ENCODE results near the gene AFAP1.

DNA sequence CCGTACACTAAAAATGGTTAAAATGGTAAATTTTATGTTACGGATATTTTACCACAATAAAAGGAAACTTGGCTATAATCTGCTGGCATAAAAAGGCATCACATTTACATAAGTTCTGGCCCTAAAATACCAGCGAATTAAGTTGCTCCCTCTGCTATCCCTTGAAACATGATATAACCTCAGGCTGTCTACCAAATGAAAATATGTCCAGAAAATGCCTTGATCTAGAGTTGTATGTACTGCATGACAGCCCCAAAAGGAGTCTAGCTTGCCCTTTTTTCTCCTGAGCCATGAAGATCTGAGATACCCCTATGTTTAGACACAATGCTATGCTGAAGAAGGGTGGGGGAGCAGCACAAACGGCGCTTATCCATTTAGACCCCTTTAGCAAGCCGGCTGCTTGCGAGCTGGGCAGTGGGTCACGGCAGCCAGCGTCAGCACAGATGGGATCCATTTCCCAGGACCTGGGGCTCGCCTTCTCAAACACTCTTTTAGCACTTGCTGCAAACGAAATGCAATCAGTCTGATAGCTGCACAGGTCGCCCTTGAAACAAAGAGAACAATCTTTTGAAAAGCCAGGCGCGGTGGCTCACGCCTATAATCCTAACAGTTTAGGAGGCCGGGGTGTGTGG lies 77.0 kb downstream of the AFAP1 start:
- TF ChIP-seq, protein P1, sequence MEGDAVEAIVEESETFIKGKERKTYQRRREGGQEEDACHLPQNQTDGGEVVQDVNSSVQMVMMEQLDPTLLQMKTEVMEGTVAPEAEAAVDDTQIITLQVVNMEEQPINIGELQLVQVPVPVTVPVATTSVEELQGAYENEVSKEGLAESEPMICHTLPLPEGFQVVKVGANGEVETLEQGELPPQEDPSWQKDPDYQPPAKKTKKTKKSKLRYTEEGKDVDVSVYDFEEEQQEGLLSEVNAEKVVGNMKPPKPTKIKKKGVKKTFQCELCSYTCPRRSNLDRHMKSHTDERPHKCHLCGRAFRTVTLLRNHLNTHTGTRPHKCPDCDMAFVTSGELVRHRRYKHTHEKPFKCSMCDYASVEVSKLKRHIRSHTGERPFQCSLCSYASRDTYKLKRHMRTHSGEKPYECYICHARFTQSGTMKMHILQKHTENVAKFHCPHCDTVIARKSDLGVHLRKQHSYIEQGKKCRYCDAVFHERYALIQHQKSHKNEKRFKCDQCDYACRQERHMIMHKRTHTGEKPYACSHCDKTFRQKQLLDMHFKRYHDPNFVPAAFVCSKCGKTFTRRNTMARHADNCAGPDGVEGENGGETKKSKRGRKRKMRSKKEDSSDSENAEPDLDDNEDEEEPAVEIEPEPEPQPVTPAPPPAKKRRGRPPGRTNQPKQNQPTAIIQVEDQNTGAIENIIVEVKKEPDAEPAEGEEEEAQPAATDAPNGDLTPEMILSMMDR (IDR thresholded peaks at IDR 0.05) = no peak
- no peak for TF ChIP-seq ZFX (IDR thresholded peaks at IDR 0.05; ENCODE audit: borderline replicate concordance)
